GM19395 (cell line): ENCODE measurements around the gene ANKRD55.

Experiments
- ATAC-seq: cut with Tn5 transposase; IDR thresholded peaks from one replicate; pipeline ENCODE4 v1.9.1; 2021; ENCODE audit warnings: mild to moderate bottlenecking, moderate library complexity; ENCODE audit not compliant: unreplicated experiment

Gene ANKRD55

DNA sequence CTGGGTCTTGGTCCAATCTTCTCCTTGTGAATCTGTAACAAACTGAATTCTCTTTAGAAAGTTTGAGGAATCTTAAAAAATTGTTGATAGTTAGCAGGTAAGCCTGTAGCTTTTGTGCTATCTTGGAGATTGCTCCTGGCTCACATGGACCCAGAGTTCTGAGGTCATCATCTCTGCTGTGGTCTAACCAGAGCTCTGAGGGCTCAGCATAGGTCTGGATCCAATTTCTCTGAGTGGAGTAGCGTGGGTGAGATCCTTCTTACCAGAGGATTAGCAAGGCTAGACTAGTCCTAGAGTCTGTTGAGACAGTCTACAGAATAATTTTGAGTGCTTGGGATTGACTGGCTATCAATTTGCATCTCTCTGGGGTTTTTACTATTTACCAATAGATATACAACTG, 177.8 kb downstream of the ANKRD55 start:
- no peak for ATAC-seq

DNA sequence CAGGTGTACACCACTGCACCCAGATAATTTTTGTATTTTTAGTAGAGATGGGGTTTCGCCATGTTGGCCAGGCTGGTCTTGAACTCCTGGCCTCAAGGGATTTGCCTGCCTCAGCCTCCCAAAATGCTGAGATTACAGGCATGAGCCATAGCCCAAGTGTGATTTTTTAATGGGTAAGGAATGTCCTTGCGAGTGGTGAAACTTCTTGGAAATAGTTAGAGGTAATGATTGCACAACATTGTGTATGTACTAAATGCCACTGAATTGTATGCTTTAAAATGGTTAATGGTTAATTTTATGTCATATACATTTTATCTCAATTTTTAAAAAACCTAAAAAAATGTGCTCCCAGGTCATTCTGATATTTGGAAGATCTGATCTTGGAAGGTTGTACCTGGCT, 178.5 kb downstream of the ANKRD55 start:
- ATAC-seq, result no peak

DNA sequence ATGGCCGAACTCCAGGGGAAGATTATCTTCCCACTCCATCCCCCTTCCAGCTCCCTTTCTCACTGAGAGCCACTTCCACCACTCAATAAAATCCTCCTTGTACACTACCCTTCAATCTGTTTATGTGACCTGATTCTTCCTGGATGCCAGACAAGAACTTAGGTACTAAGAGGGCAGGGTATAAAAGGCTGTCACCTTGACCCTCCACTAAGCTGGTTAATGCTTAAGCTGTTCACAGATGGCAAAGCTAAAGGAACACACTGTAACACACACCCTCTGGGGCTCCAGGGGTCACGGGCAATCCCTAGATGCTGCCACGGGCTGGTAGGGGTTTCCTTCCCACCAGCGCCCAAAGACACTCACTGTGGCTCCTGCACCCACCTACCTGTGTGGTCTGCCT, 179.8 kb downstream of the ANKRD55 start:
- ATAC-seq, result no peak

- no peak for ATAC-seq
Observed at GRCh38 chr5:56052735-56053134, 180.4 kb downstream of the ANKRD55 start.

- no peak for ATAC-seq
Observed at GRCh38 chr5:56050551-56051255, 182.4 kb downstream of the ANKRD55 start.
